Fibroblast of mammary gland (primary cell): ENCODE measurements around the gene UPF3A.

Source experiments
- DNase-seq: peaks from one replicate; pipeline ENCODE4 v3.0.0-alpha.2; 2010; ENCODE audit warnings: low read depth
- H3K4me3 ChIP-seq: 2 replicates; pipeline ENCODE4 v1.5.1; 2011; ENCODE audit warnings: low read depth, mild to moderate bottlenecking, low read length, moderate library complexity; ENCODE audit not compliant: control insufficient read depth
- CTCF ChIP-seq: conservative IDR thresholded peaks from 2 replicates; pipeline ENCODE4 v1.5.1; 2011; ENCODE audit warnings: low read depth, low read length, inconsistent platforms; ENCODE audit not compliant: control insufficient read depth, insufficient read depth

The UPF3A gene

GRCh38 chr13:114303700-114304327, 22.4 kb downstream of the UPF3A start:
- no peak overlapping the region for H3K4me3 ChIP-seq
- no peak for DNase-seq
- no peak for TF ChIP-seq CTCF

- TF ChIP-seq CTCF: no peak
- H3K4me3 ChIP-seq: no peak overlapping the region
- no peak for DNase-seq
These were observed 23.1 kb downstream of the UPF3A start for GRCh38 chr13:114304346-114305034.

GRCh38 chr13:114309086-114309485, 27.7 kb downstream of the UPF3A start:
- no peak for DNase-seq
- TF ChIP-seq CTCF: no peak
- no peak overlapping the region for H3K4me3 ChIP-seq

DNA sequence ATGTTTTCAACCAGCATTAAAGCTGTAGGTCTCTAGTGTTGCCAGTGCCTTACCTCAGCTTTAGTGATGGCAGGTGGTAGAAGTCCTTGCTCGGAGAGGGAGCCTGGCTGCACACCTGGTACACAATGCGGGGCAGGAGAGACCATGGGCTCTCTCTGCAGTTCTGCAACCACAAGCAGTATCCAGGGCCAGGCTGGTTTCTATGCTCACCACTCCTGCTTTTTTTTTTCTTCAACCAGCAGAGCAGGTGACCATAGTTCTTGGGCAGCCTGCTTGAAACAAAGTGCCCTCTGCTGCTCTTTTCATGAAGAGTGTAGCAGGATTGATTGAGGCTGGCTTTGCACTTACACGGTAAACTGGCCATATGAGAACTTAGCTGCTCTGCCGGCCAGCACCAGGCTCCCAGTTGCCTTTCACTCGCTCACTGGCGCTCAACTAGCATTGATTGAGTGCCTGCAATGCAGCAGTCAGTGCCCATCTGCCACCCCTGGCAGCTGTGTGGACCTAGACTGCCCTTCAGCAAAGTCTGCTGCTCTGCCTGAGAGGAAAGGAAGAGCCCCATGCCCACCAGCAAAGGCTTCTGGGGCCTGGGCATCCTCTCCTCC, 28.5 kb downstream of the UPF3A start:
- no peak for DNase-seq
- no peak overlapping the region for H3K4me3 ChIP-seq
- TF ChIP-seq CTCF: no peak

- no peak overlapping the region for H3K4me3 ChIP-seq
- no peak for DNase-seq
- TF ChIP-seq CTCF: no peak
These were observed 29.6 kb downstream of the UPF3A start for GRCh38 chr13:114310956-114311355.

DNA sequence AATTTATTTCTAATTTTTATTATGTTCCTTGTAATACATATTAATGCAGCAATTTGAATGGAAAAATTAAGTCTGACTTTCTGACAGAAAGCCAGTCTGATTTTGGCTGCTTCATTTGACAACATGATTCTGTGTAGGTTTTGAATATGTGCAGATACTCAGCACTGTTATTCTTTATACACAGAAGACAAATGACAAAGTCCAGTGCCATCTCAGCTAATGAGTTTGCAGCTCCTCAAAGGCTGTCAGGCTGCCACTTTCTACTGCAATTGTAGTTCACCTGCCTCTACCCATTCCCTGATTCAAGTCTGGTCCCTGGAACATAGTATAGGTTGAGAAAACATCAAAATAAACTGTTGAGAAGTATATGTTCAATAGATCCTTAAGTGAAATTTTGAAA, 30.0 kb downstream of the UPF3A start:
- TF ChIP-seq CTCF: no peak
- no peak for DNase-seq
- no peak overlapping the region for H3K4me3 ChIP-seq

DNA sequence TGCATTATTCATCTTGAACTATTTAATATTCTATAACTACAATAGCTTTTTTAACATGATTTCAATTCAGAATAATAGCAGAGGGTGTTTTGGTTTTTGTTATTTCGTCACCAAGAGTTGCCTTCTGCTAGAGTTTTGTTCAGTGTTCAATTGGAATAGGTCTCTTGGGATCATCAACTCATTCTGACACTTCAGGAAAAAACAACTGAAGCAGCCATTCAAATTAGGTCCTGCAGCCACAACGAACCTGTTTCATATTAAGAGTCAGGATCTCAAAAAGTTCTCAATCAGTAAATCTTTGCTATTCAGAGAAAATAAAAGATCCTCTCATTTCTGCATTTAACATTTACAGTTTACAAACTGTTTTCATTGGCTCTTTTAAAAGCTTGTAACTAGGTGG, 30.5 kb downstream of the UPF3A start:
- no peak overlapping the region for H3K4me3 ChIP-seq
- peak; percentile 85 for DNase-seq
- TF ChIP-seq CTCF: no peak
